OCI-LY1 (cell line): Measurements from ENCODE around the gene ETV6.

ENCODE experiments used
- EZH2 ChIP-seq: fragments of 200-600 bp; sonication (generic), shearing (Covaris generic); IDR thresholded peaks from 2 replicates; pipeline ENCODE4 v1.8.0; 2017; ENCODE audit warnings: borderline replicate concordance, mixed run types, mild to moderate bottlenecking, antibody characterized with exemption, low read length, moderate library complexity, mixed read lengths
- TF ChIP-seq, protein P1 (sequence below): fragments of 200-600 bp; sonication (generic), shearing (Covaris generic); IDR thresholded peaks from 2 replicates; pipeline ENCODE4 v1.5.1; 2017; ENCODE audit warnings: mild to moderate bottlenecking, antibody characterized with exemption, low read length, moderate library complexity, mixed read lengths

DNA sequence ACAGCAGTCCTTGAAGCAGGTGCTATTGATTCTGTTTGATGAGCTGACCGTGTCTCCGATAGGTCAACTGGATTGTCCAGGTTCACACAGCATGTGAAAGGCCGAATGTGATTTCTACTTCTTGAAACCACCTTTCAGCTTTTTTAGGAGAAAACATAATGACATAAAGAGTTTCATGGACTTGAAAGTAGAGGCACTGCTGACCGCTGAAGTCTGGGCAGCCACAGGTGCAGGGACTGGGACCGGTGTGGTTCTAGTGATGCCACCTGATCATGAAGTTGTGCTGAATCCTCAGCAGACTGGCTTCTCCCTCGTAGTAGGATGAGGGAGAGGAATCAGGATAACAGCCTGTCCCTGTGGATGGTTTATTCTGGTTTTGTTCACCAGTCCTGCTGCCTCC, 108.1 kb downstream of the ETV6 start:
- TF ChIP-seq, protein P1, sequence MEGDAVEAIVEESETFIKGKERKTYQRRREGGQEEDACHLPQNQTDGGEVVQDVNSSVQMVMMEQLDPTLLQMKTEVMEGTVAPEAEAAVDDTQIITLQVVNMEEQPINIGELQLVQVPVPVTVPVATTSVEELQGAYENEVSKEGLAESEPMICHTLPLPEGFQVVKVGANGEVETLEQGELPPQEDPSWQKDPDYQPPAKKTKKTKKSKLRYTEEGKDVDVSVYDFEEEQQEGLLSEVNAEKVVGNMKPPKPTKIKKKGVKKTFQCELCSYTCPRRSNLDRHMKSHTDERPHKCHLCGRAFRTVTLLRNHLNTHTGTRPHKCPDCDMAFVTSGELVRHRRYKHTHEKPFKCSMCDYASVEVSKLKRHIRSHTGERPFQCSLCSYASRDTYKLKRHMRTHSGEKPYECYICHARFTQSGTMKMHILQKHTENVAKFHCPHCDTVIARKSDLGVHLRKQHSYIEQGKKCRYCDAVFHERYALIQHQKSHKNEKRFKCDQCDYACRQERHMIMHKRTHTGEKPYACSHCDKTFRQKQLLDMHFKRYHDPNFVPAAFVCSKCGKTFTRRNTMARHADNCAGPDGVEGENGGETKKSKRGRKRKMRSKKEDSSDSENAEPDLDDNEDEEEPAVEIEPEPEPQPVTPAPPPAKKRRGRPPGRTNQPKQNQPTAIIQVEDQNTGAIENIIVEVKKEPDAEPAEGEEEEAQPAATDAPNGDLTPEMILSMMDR: no peak
- TF ChIP-seq EZH2: no peak
